ENCODE results near the gene MRPL49.

DNA sequence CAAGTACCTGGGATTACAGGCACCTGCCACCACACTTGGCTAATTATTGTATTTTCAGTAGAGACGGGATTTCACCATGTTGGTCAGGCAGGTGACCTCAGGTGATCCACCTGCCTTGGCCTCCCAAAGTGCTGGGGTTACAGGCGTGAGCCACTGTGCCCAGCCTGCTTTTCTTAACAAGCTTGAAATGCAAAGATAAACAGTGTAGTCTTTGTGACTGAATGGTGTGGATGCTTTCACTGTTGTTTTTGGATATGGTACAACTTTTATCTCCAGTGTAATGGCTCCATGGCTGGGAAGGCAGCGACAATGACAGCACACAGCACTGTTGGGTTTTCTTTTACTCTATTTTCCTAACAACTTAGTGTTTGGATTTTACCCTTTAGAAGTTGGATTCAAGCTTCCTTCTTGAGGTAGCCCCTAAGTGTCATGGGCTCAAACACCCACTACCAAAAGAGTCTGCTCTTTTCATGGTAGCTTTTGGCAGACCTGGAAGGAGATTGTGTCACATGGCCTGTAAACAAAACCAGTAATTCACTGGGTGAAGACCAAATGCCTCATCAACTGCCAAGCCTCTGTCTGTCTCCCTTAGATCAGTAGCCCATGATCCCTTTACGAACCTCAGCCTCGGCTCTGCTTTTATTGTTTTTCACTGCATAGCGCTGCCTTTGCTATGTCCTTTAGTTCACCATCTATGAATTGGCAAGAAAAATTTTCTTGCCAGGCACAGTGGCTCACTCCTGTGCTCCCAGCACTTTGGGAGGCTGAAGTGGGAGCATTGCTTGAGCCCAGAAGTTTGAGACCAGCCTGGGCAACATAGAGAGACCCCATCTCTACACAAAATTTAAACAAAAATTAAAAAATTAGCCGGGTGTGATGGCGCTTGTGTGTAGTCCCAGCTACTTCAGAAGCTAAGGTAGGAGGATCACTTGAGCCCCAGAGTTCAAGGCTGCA lies 19.7 kb upstream of the MRPL49 start:
- TF ChIP-seq, protein P1, sequence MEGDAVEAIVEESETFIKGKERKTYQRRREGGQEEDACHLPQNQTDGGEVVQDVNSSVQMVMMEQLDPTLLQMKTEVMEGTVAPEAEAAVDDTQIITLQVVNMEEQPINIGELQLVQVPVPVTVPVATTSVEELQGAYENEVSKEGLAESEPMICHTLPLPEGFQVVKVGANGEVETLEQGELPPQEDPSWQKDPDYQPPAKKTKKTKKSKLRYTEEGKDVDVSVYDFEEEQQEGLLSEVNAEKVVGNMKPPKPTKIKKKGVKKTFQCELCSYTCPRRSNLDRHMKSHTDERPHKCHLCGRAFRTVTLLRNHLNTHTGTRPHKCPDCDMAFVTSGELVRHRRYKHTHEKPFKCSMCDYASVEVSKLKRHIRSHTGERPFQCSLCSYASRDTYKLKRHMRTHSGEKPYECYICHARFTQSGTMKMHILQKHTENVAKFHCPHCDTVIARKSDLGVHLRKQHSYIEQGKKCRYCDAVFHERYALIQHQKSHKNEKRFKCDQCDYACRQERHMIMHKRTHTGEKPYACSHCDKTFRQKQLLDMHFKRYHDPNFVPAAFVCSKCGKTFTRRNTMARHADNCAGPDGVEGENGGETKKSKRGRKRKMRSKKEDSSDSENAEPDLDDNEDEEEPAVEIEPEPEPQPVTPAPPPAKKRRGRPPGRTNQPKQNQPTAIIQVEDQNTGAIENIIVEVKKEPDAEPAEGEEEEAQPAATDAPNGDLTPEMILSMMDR (IDR thresholded peaks at IDR 0.05): no peak
- no peak for TF ChIP-seq EZH2 (IDR thresholded peaks at IDR 0.05)
